ENCODE results near the gene CLCN2. TPM values are rescaled to one million over a fixed set of nuclear protein-coding genes. Genes with fewer than 3 reads are reported as not detected.
A peak's percentile ranks its signal among the peaks of the same experiment; 100 is the strongest.
"Not testable (repeated sequence)": the region's sequence is repeated elsewhere in the genome, so short reads cannot be mapped to it uniquely, and the experiment has no call there.

The CLCN2 gene
- total and polyA plus RNA-seq, 2 of the 8 experiments (the other 6 are each of a cell fraction or from before 2014, with no cell fraction given): 13.7 to 16.1 TPM

DNA sequence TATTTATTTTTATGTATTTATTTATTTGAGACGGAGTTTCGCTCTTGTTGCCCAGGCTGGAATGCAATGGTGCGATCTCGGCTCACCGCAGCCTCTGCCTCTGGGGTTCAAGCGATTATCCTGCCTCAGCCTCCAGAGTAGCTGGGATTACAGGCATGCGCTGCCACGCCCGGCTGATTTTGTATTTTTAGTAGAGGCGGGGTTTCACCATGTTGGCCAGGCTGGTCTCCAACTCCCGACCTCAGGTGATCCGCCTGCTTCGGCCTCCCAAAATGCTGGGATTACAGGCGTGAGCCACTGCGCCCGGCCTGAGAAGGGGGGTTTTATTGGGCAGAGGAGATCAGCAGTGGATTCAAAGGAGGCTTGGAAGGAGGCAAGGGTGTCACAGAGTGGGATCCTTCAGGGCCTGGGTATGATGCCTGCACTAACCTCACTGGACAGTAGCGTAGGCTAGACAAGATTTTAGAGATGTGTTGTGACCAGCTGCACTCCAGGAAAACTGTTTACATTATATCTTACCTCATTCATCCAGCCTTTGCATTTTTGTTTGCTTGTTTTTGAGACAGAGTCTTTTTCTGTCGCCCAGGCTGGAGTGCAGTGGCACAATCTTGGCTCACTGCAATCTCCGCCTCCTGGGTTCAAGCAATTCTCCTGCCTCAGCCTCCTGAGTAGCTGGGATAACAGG is 21.8 kb downstream of the CLCN2 start:
- H3K4me1 ChIP-seq (replicated peaks in 1 of 4; ENCODE audit: control insufficient read depth in 3 of 4, insufficient read depth in 4 of 4, low read length in 3 of 4): peaks cover 5 to 29% (median 19%) of the 10 kb centered on the region in 4 experiments
- not testable (repeated sequence) for H3K79me2 ChIP-seq (ENCODE audit: control insufficient read depth in 1 of 2, insufficient read depth in 2 of 2, low read length in 2 of 2); H2BK12ac ChIP-seq (ENCODE audit: low read depth, low read length); H3K27me3 ChIP-seq (replicated peaks in 1 of 4; ENCODE audit: control insufficient read depth in 3 of 4, extremely low read depth in 1 of 4, insufficient read depth in 3 of 4, low read length in 3 of 4); H3K14ac ChIP-seq (ENCODE audit: insufficient read length); H2BK15ac ChIP-seq (ENCODE audit: low read length); H2BK120ac ChIP-seq (replicated peaks; ENCODE audit: low read depth, low read length); H4K91ac ChIP-seq (replicated peaks; ENCODE audit: insufficient read length, low read length); H2BK5ac ChIP-seq (ENCODE audit: low read depth, low read length); H3K9me3 ChIP-seq (ENCODE audit: insufficient read depth in 2 of 2, low read depth in 1 of 2, low read length in 1 of 2); H3K56ac ChIP-seq (replicated peaks; ENCODE audit: insufficient read length, low read depth, low read length); H2AFZ ChIP-seq (ENCODE audit: low read length); H3K9ac ChIP-seq (replicated peaks in 1 of 4; ENCODE audit: extremely low read depth in 1 of 4, low read depth in 3 of 4, low read length in 3 of 4); H4K8ac ChIP-seq (ENCODE audit: extremely low read depth, insufficient read depth, low read length); H2BK20ac ChIP-seq (ENCODE audit: low read length); FAIRE-seq; H3K27ac ChIP-seq (ENCODE audit: low read depth, low read length); DNase-seq (ENCODE audit: low read depth in 1 of 2, low spot score in 2 of 2); H3K18ac ChIP-seq (ENCODE audit: extremely low read depth, low read length); H3K79me1 ChIP-seq (ENCODE audit: low read depth, low read length); H3K4ac ChIP-seq (replicated peaks; ENCODE audit: insufficient read length, low read depth, low read length); H2AK5ac ChIP-seq (ENCODE audit: low read depth, low read length); H4K5ac ChIP-seq (ENCODE audit: insufficient read length, low read depth, low read length); H3K4me3 ChIP-seq (ENCODE audit: extremely low read depth in 1 of 4, insufficient read depth in 2 of 4, low read depth in 3 of 4, low read length in 4 of 4); H3K23ac ChIP-seq (ENCODE audit: insufficient read length)
- H4K20me1 ChIP-seq (replicated peaks in 1 of 2; ENCODE audit: control insufficient read depth in 1 of 2, insufficient read depth in 2 of 2, low read length in 2 of 2): peaks cover 14 to 25% of the 10 kb centered on the region in 2 experiments
- CTCF ChIA-PET (ENCODE audit: partially characterized antibody): interaction anchor here (0.6 to 7.4 kb wide), 8 partner anchors 8 to 1366 kb away, joined by 3 to 49 read pairs (median 10); no protein-coding TSS in a partner anchor
- H3K4me2 ChIP-seq (ENCODE audit: insufficient read depth in 1 of 2, low read depth in 2 of 2, low read length in 2 of 2): peak overlapping the region in 1 of 2 experiments; percentile 98; a peak in 1 of 4 replicates
- POLR2A ChIA-PET (ENCODE audit: partially characterized antibody): interaction anchor here (0.9 to 3.6 kb wide), 8 partner anchors 8 to 156 kb away, joined by 3 to 30 read pairs (median 10); partner anchors contain the start of gene EIF4G1
- H3K23me2 ChIP-seq (ENCODE audit: low read depth, low read length): peaks cover 14% of the 10 kb centered on the region
- 92% methylated on average over 17 of the region's 19 CpGs; no CpG with 5 or more reads in 1 of the 2 experiments for WGBS, 2 experiments (ENCODE audit: extremely low coverage in 1 of 2, insufficient coverage in 1 of 2, insufficient read length in 1 of 2, insufficient replicate concordance in 2 of 2, low coverage in 1 of 2, low lambda C conversion rate in 2 of 2, missing lambda C conversion rate in 1 of 2)
- H3K36me3 ChIP-seq (ENCODE audit: control insufficient read depth in 2 of 4, insufficient read depth in 4 of 4, low read length in 3 of 4): peaks cover 0 to 11% (median 6%) of the 10 kb centered on the region in 4 experiments; a peak in 7 of 8 replicates
